HepG2 (cell line): Measurements from ENCODE around the gene AGXT. TPM values are rescaled to one million over a fixed set of nuclear protein-coding genes. Genes with fewer than 3 reads are reported as not detected.

ENCODE experiments used
- ARNT ChIP-seq: fragments of 450-650 bp; IDR thresholded peaks from 2 replicates; pipeline ENCODE4 v1.6.1; 2017
- EZH2 ChIP-seq: conservative IDR thresholded peaks from 2 replicates; pipeline ENCODE4 v1.6.1; 2012; ENCODE audit warnings: mild to moderate bottlenecking, low read depth, low read length, moderate library complexity
- POLR2AphosphoS5 ChIP-seq: IDR thresholded peaks from 2 replicates; pipeline ENCODE4 v1.6.1; 2012; ENCODE audit warnings: low read depth, low read length
- SOX5 ChIP-seq: IDR thresholded peaks from 2 replicates; pipeline ENCODE4 v1.6.1; 2016; ENCODE audit warnings: borderline replicate concordance
- TARDBP ChIP-seq: sonication (generic); formaldehyde crosslinking; IDR thresholded peaks from 2 replicates; pipeline ENCODE4 v1.8.0; 2022; ENCODE audit warnings: mild to moderate bottlenecking, missing genetic modification reagents
- THAP7 ChIP-seq: sonication (generic); formaldehyde crosslinking; IDR thresholded peaks from 2 replicates; pipeline ENCODE4 v1.8.1; 2023; ENCODE audit warnings: mild to moderate bottlenecking, missing genetic modification reagents
- ZBTB4 ChIP-seq: sonication (generic); formaldehyde crosslinking; IDR thresholded peaks from 2 replicates; pipeline ENCODE4 v1.4.0; 2020; ENCODE audit warnings: missing genetic modification reagents, mild to moderate bottlenecking, borderline replicate concordance
- ZMYM4 ChIP-seq: sonication (generic); formaldehyde crosslinking; IDR thresholded peaks from 2 replicates; pipeline ENCODE4 v1.8.1; 2023; ENCODE audit warnings: mild to moderate bottlenecking, missing genetic modification reagents
- ZNF142 ChIP-seq: sonication (generic); formaldehyde crosslinking; IDR thresholded peaks from 2 replicates; pipeline ENCODE4 v1.4.0; 2020; ENCODE audit warnings: missing genetic modification reagents
- ZNF160 ChIP-seq: sonication (generic); formaldehyde crosslinking; IDR thresholded peaks from 2 replicates; pipeline ENCODE4 v1.8.0; 2022; ENCODE audit warnings: mild to moderate bottlenecking, inconsistent platforms, missing genetic modification reagents
- ZNF180 ChIP-seq: sonication (generic); formaldehyde crosslinking; IDR thresholded peaks from 2 replicates; pipeline ENCODE4 v1.4.0; 2020; ENCODE audit warnings: low read depth, missing genetic modification reagents, borderline replicate concordance
- ZNF281 ChIP-seq: sonication (generic); formaldehyde crosslinking; IDR thresholded peaks from 2 replicates; pipeline ENCODE4 v1.4.0; 2020; ENCODE audit warnings: missing genetic modification reagents, borderline replicate concordance
- ZNF614 ChIP-seq: IDR thresholded peaks from 2 replicates; pipeline ENCODE4 v1.6.1; 2018; ENCODE audit warnings: missing biosample characterization, missing genetic modification reagents, inconsistent platforms, borderline replicate concordance
- ZNF746 ChIP-seq: sonication (generic); formaldehyde crosslinking; IDR thresholded peaks from 2 replicates; pipeline ENCODE4 v1.8.0; 2022; ENCODE audit warnings: mild to moderate bottlenecking, missing genetic modification reagents
- polyA plus RNA-seq, 8 experiments: library from polyadenylated mRNA; depleted of rRNA in 3 of 8; stranded (reverse) in 7 of 8; unstranded in 1 of 8; fragments of >200 nt; fragmentation: Illumina TruSeq in 4 of 8; extraction: Trizol in 4 of 8; gene quantifications; 2 replicates each; pipeline versions ENCODE4 v1.2.1 to v1.2.3, GENCODE V29; 2011 to 2016; ENCODE audit warnings: low read depth in 4 of 8, missing spikeins in 1 of 8, mixed read lengths in 1 of 8; ENCODE audit not compliant: insufficient read depth in 1 of 8
- total RNA-seq, 5 experiments: library from RNA; depleted of rRNA; stranded (reverse); fragments of >200 nt; fragmentation: Illumina TruSeq; extraction: Trizol; gene quantifications; 2 replicates each; pipeline ENCODE4 v1.2.3, GENCODE V29; 2016; ENCODE audit warnings: low read depth in 1 of 5

Gene AGXT
- total and polyA plus RNA-seq, 2 of the 13 experiments (the other 11 are each of a cell fraction or from before 2014, with no cell fraction given) = 41.9 to 96.1 TPM

- TF ChIP-seq POLR2AphosphoS5 (peak; percentile 86), ZNF160 (CRISPR knock-in tag) (no peak), ZNF746 (CRISPR knock-in tag) (peak; percentile 91), ZNF281 (CRISPR knock-in tag) (peak; percentile 52; the same call in 1 of the 2 replicates), THAP7 (peak; percentile 92; the same call in 1 of the 2 replicates), ZNF180 (no peak), ZNF614 (CRISPR knock-in tag) (peak; percentile 84; the same call in 1 of the 2 replicates), TARDBP (peak; percentile 93), SOX5 (CRISPR knock-in tag) (peak; percentile 74; the same call in 1 of the 2 replicates), ARNT (no peak), ZNF142 (CRISPR knock-in tag) (no peak), EZH2 (no peak), ZMYM4 (CRISPR knock-in tag) (peak; percentile 68), ZBTB4 (peak; percentile 95; the same call in 1 of the 2 replicates)
Measured at GRCh38 chr2:240876475-240877251, 8.0 kb downstream of the AGXT start (continued).
